GM21526 (cell line): ENCODE measurements around the gene SULT1C3.

Experiments used
- ATAC-seq: cut with Tn5 transposase; IDR thresholded peaks from one replicate; pipeline ENCODE4 v1.9.1; 2021; ENCODE audit warnings: moderate library complexity; ENCODE audit not compliant: unreplicated experiment, low FRiP score

The SULT1C3 gene

DNA sequence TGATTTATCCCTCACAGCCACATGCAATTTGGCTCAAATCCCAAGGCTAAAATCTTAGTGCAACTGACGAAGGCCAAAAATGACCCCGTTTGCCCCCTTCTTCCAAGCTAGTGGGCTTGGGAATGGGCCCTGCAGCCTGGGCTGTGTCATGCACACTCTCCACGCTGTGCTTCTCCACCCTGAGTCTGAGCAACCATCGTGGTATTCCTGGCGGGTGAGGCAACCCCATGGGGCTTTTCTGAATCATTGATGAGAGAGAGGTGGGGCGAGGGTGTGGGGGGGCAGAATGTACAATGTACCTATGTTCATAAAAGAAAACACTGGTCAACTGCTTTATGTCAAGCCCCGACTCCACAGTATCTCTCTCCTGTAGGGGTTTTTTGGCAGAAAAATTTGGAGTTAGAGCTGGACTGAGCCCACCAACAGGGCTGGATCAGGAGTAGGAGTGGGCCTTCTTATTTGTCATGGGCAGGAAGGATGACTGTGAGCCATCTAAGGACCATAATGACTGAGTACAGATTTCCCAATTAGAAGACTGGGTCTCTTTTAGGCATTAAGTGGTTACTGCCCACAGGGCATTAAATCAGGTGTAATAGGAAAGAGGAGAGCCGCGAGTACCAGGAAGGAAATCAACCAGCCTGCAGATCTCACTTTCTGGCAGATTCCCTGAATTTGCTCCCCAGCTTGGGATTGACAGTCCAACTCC is 57.8 kb downstream of the SULT1C3 start:
- no peak for ATAC-seq

DNA sequence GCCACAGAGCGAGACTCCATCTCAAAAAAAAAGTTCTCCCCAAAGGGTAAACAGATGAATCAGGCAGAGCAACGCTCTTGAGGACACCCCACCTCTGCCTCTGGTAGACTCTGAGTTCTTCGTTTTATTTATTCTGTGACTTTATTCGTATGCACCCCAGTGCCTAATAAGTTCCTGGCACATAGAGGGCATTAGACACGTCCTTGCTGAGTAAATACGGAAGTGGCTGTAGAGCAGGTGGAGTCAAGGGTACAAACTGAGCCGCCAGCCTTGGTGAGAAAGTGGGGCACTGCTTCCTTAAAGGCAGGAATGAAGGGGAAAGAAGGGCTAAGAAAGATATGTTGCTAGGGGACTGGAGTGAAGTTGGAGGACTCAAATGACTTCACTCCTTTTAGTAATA is 61.8 kb downstream of the SULT1C3 start:
- no peak for ATAC-seq

DNA sequence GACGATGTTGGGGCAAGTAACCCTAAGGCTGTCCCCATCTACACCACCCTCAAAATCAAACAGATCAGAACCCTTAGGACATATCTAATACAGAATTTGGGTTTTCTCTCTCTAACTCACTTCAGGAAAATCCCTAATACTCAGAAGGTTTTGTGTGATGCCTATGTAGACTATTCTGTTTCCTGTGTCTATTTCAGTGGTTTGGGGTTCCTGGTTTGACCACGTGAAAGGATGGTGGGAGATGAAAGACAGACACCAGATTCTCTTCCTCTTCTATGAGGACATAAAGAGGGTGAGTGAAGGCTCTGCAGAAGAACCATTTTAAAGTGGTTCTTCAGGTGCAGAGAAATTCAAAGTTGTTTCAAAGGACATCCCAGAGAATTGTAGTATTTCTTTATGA is 65.2 kb downstream of the SULT1C3 start:
- peak; percentile 70 for ATAC-seq

DNA sequence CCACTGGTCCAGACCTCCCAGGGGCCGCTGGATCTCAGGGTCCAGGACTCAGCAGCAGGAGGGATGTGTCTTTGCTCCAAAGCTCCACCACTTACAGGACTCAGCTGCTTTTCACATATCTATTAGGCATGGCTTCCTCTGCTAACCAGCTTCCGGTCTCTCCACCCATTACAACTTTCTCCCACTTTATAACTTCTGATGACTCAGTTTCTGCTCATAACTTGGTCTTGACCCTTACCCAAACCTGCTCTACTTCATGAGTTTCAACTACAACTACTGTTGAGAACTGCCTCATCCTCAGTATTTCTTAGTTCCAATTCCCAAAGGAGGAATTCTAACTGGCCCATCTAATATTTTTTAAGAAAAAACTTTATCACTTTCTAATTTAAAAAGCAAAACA is 66.1 kb downstream of the SULT1C3 start:
- no peak for ATAC-seq

DNA sequence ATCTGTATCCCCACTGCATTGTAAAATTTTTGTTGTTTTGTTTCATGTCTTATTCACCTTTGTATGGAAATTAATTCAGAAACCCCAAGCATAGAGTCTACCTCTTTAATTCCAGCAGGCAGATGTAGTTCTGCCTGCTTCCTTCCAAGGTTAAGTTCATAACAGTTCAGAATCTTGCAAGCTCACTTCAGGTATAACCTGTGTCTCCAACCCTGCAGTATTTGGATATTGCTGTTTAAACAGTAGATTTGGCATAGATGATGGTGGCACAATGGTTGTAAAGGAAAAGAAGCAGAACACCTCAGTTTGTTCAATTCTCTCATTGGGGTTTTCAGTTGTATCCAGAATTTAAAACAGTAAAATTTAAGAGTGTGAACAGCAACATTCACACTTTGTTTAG is 70.1 kb downstream of the SULT1C3 start:
- ATAC-seq, result no peak
